Activated CD8-positive, alpha-beta memory T cell treated with anti-CD3 and anti-CD28 coated beads, Interleukin-2, amount 50 U/mL, for 4 hours (primary cell): ENCODE data around the gene RUSF1.
"Not testable (repeated sequence)": the region's sequence is repeated elsewhere in the genome, so short reads cannot be mapped to it uniquely, and the experiment has no call there.

Source experiments
- DNase-seq: peaks from one replicate; pipeline ENCODE4 v3.0.0-alpha.2; 2020

Gene RUSF1

DNA sequence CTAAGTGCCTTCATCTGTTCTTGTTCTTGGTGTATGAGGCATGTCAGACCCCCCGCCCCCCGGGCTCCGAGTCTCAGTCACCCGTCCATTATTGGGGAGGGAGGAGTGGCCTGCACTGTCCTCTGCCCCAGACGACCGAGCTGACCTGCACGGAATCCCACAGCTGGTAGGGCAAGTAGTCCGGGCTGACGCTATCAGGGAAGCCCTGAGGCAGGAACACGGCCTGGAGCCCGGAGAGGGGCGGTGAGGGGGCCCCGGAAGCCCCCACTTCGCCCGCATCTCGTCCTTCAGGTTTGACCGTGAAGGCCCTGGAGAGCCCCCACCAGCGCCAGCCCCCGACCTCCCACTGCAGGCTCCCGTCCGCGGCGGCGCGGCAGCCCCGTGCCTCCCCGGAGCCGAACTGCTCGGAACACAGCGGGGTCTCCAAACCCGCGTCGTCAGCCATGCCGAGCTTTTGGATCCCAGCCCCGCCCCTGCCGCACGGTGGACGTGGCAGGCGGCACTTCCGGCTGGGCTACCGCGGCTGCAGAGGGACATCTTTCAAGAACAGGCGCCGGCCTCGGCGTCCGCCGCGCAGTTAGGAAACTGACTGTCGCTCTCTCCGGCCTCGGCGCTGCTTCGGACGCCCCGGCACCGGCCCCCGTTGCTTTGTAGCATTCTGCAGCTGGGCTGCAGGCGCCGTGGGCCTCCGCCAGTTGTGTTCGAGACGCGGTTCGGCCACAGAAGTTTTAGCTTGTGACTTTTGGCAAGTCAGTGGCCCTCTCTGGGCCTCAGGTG, at the start of gene RUSF1:
RUSF1 (minus strand) TSS at position 463 of the 777 bp plus-strand sequence; CDS start at position 445, 18 bp downstream.
- DNase-seq, result peak; percentile 84

DNA sequence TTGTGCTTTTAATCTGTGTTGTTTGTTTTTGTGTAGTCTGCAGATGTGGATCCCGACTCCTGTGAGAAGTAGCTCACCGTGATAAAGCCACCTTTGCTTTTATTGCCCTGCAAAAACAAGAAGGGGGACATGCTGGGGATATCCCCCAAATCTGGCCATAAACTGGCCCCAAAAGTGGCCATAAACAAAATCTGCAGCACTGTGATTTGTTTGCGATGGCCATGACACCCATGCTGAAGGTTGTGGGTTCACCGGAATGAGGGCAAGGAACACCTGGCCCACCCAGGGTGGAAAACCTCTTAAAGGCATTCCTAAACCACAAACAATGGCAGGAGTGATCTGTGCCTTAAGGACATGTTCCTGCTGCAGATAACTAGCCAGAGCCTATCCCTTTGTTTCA, 34.6 kb upstream of the RUSF1 start:
- no peak for DNase-seq

DNA sequence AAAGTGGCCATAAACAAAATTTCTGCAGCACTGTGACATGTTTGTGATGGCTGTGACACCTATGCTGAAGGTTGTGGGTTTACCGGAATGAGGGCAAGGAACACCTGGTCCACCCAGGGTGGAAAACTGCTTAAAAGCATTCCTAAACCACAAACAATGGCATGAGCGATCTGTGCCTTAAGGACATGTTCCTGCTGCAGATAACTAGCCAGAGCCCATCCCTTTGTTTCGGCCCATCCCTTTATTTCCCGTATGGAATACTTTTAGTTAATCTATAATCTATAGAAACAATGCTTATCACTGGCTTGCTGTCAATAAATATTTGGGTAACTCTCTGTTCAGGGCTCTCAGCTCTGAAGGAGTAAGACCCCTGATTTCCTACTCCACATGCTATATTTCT, 31.6 kb upstream of the RUSF1 start:
- DNase-seq, result not testable (repeated sequence)

DNA sequence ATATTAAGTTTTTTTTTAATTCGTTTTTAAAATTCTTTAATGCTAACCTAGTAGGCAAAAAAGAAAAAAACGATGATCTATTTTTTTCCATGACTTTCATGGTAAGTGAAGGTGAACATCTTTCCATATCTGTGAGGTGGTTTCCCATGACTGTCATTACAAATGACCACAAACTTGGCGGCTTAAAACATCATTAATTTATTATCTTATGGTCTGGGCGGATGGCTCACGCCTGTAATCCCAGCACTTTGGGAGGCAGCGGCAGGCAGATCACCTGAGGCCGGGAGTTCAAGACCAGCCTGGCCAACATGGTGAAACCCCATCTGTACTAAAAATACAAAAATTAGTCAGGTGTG, 30.0 kb upstream of the RUSF1 start:
- not testable (repeated sequence) for DNase-seq

DNA sequence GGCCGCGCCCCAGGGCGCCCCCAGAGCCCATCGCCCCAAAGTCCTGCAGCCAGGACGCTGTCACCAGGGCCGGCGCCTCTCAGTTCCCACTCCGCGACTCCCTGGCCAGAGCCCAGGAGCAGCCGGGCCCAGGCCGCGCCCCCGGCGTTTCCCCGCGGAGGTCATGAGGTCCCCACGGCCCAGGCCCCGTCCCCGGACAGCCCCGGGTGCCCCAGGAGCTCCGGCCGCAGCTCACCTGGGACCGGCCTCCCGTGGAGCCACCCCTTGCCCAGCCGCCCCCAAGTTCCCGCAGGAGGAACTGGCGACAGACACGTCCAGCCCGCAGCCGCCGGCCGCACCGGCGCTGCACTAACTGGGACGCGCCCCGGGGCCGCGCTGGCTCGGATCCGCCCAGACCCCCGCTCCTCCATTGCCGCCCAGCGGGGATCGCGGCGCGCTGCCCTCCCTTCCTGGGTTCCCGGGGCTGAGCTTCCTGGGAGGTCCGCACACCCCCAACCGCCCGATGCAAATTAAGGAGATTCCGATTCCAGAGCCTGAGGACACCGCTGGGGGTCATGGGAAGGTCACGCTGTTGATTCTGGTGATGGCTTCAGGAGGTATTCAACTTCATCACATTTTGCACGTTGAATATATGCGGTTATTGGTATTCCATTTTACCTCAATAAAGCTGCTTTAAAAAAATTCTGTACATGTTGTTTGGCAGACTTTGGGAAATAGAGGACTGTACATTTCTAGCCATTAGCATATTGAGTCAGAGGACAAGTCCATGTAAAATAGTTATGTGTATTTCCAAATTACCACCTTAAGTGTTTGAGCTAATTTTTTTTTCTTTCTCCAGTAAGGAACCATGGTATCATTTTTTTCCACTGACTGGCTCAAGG, 29.4 kb upstream of the RUSF1 start:
- DNase-seq, result no peak

DNA sequence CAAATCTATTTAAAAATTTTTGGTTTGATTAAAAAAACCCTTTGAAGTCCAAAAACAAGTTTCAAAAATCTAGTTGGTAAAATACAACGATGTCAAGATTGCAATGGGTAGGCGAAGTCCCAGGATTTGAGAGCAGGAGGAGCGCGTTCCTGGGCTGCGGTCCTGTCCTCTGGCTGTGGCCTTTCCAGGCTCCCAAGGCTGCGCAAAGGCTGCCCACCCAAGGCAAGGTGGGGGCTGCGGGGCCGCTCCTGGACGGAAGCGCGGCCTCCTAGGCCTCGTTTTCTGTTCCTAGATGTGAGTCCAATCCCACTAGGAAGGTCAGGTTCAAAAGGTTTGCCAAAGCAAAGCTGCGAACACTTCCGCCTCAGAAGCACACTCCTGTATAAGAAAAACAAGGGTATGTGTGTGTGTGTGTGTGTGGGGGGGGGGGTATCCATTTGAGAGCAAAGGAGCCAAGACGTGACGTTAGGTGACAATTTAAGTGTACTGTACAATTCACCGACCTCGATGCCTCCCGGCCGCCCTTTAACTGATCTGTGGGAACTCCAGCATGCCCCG, 28.7 kb upstream of the RUSF1 start:
- DNase-seq, result no peak

DNA sequence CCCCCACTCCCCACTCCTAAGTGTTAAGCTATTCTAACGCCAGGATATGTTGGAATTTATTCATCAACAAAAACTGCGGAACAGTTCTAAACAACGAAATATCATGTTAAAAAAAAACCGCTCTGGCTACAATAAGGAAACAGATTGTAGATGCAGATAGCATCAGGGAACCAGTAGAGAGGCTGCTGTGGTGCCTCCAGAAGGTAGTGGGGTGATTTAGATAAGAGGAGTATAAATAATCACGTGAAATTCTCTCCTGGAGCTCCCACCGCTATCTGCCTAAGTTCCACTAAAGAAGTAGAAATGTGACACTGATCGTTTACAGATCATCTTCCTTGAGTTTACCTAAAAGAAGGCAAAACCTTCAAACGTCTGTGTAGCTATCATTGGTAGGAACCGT, 27.5 kb upstream of the RUSF1 start:
- no peak for DNase-seq

DNA sequence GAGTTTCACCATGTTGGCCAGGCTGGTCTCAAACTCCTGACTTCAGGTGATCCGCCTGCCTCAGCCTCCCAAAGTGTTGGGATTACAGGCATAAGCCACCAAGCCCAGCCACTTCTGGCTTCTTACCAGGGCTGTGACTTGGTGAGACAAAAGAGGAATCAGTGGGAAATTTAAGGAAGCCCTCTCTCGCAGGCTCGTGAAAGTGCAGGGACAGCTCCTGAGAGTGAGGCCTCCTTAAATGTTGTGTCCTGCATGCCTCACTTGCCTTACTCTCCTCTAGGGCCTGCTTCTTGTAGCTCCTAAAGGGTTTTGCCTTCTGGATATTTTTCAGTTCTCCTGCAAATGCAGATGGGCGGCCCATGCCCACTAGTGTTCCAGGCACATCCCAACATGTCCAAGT, 24.7 kb upstream of the RUSF1 start:
- no peak for DNase-seq

DNA sequence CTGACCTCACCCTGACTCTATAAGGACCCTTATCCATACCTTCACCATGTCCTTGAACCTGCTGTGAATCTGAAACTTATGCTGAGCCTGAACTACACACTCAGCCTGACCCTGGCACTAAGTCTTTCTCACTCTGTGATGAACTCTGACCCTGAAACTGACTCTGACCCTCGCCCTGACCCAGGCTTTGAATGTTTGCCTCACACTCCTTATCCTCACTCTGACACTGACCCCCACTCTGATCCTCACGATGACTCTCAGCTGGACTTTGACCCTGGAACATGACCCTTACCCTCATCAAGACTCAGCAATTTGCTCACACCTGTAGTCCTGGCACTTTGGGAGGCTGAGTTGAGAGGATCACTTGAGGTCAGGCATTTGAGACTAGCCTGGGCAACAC, 23.9 kb upstream of the RUSF1 start:
- no peak for DNase-seq

DNA sequence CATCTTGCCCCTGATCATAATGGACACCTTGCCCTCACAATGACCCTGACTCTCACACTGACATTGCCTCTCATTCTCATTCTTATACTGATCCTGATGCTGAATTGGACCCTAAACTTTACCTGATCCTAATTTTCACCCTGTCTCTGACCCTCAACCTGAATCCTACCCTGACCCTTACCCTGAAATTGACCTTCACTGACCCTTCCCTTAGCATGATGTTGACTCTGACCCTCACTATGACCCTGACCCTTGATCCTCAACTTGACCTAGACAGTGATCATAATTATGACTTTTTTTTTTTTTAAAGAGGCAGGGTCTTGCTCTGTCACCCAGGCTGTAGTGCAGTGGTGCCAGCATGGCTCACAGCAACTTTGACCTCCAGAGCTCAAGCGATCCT, 22.9 kb upstream of the RUSF1 start:
- no peak for DNase-seq

DNA sequence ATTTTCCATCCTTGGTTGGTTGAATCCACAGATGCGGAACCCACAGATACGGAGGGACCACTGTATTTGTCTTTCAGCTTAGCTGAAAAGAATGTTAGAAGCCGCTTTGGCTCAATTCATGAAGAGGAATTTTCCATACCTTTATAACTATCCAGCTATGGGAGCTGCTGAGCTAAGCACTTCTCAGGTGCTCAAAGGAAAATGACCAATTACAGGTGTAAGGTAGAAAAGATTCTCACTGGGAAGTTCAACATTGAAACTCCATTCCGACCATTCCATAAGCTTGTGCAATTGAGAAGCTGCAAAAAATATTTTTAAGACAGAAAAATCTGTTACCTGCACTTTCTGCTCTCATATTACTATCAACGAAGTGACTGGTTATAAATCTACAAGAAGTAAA, 22.2 kb upstream of the RUSF1 start:
- DNase-seq, result no peak

DNA sequence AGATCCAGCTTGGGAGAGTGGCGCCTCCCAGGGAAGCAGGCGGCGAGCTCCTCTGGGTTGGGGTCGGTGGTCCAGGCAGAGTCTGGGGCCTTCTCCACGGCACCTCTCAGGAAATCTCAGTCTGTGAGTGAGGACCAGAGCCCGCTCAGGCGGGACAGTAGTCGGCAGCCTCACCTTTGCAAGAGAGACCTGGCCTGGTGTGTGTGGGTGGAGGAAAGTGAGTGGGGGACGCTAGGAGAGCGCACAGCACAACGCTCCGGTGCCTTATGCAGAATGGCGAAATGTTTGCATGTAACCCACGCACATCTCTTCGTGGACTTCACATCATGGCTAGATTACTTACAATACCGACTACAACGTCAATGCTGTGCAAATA, 21.7 kb upstream of the RUSF1 start:
- no peak for DNase-seq

DNA sequence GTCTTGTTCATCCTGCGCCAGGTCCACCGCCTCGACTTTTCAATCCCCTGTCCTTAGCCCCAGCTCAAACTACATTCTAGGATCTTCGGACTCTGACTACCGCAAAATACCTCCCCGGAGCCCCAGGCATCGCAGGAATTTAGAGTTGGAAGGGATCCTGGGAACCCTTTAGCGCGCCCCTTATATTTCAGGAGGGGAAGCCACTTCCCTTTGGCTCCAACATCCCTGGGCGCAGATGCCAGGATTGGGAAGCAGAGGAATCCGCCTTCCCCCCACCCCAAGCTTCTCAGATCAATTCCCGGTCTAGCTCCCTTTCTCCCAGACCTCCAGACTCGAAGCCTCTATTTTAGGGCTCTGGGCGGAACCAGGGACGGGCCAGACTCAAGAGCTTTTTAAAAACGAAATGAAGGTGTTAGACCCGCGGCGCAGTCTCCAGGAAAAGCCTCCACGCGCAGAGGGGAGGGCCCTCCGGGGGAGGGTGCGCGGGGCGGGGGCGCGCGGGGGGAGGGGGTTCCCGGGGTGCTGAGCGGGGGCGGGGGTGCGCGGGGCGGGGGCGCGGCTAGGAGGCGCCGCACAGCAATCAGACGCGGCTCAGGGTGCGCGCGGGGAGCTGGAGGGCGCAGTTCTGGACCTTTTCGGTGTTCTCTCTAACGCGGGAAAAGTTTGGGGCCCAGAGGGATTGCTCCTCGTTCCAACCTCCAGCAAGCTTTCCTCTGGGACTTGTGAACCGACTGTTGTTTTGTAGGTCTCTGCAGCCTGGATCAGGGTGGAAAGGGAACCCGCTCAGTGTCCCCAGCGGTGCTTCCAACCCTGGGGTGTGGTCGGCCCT, 21.1 kb upstream of the RUSF1 start:
- no peak for DNase-seq

DNA sequence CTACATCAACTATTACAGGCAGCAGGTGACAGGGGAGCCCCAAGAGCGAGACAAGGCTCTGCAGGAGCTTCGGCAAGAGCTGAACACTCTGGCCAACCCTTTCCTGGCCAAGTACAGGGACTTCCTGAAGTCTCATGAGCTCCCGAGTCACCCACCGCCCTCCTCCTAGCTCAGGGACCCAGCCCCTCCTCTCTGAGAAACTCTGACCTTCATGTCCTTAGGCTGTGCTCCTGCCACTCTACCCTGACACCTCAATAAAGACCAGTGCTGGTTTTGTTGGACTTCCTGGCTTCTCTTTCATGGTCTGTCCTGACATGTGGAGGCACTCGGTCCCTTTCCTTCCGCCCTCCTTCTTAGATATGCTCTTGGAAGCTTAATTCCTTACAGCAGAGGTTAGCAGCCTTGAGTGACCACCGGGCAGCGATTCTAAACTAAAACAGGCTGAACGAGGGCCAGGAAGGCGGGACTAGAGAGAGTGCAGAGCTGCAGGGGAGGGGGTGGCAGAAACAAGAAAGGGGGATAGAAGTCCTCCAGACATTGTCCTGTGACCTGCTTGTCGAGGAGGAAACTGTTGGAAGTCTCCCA, 20.4 kb upstream of the RUSF1 start:
- DNase-seq, result no peak

DNA sequence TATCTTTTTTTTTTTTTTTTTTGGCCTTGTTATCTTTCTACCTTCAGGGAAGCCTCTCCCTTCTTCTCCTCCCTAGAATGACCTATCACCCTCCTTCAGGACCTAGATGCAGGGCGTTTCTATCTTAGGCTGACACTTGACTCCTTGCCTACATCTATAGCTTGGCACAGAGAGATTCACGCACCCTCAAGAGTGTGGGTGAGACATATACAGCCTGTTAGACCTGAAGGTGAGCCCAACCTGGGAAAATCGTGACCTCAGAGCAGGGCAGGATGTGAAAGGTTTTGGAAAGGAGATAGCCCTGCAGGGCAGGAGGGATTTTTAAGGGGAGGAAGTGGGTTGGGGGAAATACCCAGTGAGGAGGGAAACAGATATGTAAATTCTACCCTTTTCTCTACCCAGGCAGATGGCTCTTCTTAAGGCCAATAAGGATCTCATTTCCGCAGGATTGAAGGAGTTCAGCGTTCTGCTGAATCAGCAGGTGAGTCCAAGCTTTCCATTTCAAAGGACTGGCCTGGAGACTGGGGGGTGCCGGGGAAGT, 19.6 kb upstream of the RUSF1 start, which contains the start of gene AHSP:
AHSP (plus strand) TSS at position 167 of the 541 bp plus-strand sequence; CDS start at position 407, 240 bp downstream.
- DNase-seq, result no peak

DNA sequence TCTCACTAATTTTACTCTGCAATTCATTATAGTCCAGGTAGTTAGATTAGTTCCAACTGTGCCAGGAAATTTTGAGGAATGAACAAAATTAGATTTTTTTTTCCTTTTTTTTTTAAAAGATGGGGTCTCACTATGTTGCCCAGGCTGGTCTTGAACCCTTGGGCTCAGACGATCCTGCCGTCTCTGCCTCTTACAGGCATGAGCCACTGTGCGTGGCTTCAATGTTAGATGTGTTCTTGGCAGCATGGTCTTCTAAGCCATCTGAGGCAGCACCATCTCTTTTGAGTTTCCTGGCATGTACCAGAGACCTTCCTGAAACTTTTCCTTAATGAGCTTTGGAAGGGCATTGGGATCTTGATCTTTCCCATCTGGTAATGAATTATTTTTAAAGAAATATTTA, 16.9 kb upstream of the RUSF1 start:
- DNase-seq, result no peak

DNA sequence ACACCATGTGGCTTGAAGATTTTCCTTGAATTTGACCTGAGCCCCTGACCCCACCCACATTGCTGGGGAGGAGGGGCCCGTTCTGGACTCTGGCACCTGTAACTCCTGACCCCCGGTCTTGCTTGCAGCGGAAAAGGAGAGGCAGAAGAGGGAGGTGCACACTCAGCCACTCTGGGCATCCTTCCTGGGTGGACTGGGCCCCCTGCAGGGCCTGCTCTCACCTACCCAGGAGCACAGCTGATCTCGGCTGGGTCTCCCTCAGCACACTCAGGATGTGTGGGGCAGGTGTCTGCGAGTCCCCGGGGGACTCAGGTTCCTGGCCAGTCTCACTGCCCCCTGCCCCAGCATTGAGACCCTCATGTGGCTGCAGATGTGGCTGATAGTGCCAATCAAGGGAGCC, 15.6 kb upstream of the RUSF1 start:
- DNase-seq, result not testable (repeated sequence)

DNA sequence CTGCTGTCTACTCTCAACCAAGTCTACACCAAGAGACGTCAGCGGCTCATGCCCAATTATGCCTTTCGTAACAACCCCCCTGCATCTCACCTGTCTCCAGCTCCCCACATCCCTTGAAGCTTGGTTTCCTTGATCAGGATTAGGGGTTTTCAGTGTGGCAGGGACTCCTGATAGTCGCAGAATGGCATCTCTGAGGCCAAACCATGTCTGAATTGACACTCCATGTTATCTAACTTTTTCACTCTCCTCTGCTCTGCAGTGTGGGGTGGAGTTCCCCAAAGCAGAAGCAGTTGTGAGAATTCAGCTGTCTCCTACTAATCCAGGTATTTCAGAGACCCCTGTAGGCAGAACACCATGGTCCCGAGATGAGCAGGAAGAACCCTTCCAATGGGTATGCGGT, 13.9 kb upstream of the RUSF1 start:
- no peak for DNase-seq

DNA sequence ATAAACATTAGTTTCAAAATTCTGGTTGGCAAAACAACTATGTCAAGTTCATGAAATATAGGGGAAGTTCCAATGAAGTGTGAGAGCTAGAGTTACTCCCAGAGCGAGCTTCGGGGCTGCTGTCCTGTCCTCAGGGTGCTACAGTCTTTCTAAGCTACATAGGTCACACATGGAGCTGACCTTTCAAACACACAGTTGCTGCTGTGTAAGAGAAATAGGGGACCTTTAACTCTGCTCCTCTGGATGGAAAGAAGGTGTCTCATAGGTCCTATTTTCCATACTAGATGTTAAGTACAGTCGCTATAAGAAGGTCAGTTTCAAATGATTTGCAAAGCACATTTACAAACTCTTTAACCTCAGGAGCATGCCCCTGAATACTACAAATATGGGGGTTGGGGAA, 13.2 kb upstream of the RUSF1 start:
- no peak for DNase-seq

DNA sequence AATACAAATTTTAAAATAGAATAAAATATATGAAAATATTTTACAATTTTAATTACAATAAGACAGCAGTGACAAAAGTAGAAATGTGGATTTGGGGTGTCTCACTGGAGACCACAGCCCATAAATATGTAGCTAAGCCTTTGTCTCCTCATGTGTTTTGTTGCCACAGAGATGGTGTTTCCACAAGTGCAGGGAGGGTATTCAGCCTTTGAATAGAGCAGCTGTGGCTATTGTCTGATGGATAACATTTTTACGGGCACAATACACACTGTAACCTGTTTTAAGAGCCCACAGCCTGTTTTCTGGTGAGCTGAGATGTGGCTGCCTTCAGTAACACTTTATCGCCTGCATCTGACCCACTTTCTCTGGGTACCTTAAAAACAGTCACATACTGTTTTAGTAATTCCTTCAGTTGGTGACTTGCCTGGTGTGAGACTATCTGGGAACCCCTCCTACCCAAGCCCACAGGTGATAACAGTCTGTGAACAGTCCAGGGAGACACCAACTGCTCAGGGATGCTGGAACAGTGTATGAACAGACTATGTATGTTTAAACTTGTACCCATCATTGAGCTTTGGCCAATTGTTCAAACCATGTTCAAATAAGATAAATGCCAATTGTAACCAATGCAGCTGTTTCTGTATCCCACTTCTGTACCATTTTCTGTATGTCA, 11.7 kb upstream of the RUSF1 start:
- no peak for DNase-seq

DNA sequence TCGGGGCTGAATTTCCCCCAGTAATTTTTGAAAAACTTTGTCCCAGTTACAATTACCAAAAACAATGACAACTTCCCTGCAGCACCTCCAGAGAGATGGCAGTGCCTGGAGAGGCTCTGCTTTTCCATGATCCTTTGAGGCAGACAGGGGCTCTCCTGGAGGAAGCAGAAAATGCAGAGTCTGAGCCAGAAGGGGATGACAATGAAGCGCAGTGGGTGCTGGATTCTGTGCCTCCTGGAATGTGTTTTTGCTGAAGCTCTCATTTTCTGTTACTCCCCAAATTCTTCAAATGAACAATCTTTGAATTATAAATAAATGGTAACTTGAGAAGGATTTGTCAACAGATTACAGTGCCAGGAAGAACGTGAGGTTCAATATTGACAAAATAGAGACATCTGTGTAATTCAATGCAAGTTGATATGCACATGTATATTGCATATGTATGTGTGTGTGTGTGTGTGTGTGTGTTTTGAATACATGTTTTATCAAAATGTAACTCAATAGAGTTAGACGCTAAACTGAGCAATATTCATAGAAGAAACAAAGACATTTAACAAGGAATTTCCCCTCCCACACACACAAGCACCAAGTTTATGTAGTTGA, 9.7 kb upstream of the RUSF1 start:
- DNase-seq, result no peak
